ENCODE measurements around the gene ABTB2.

Gene ABTB2

DNA sequence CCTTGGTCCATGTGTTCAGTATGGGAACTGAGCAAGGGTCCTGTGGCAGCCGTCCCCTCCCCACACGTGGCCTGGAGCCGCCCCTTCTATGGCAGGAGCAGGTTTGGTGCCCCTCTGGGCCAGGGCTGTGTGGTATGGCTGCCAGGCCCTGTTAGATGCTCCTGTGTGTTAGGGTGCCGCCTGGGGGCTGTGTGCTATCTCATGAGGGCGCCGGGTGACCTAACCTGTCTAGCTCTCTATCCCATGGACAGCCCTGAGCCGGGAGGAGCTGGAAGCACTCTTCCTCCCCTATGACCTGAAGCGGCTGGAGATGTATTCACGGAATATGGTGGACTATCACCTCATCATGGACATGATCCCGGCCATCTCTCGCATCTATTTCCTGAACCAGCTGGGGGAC is 217.7 kb downstream of the ABTB2 start:
- DNase-seq, result no peak

DNA sequence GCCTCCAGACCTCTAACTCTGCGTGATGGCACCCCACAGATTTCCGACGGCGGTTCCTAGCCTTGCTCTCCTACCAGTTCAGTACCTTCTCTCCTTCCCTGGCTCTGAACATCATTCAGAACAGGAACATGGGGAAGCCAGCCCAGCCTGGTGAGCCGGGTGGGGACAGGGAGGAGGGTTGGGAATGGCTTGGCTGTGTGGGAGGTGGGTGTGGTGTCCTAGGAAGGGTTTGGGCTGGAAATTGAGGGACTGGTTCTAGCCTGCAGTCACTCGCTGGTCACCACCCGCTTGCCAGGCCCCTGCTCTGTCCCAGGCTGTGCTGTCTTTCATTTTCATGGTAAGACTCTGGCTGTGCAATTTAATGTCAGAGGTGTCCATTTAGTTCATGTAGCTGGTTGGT is 218.5 kb downstream of the ABTB2 start:
- no peak for DNase-seq

GRCh38 chr11:34136420-34136819 is 221.4 kb downstream of the ABTB2 start:
- DNase-seq, result no peak

GRCh38 chr11:34135439-34135838 is 222.4 kb downstream of the ABTB2 start:
- DNase-seq, result no peak

GRCh38 chr11:34134765-34135164 is 223.0 kb downstream of the ABTB2 start:
- DNase-seq, result no peak

DNA sequence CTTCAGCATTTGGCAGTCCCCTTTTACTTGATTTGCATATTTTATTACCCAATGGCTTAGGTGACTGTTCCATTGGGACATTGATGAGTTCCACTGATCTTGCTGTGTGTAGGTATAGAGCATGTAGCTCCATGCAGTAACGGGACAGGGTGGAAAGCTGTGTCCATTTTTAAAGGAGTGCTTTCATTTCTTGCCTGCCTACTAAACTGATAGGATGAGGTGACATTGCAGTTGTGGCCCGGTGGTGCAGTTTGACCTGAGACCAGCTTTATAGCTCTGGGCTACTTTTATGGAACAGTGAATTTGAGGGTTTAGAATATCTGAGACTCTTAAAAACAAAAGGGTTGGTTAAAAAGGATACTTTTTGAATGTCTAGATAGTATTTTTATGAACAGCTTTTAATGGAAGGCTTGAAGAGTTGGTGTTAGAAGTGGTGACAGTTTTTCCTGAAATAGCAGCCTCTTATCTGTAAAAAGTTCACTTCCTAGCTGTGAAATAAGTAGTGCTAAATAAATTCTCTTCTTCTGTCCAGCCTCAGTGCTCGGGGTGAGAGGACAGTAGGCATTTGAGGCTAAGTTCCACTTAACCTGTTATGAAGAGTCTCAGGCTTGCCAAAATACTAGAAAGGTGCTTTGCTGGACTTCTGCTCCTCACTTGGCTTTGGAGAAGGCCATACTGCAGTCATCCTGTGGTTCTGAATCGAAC is 225.4 kb downstream of the ABTB2 start:
- no peak for DNase-seq

- no peak for DNase-seq
These were observed 229.0 kb downstream of the ABTB2 start for GRCh38 chr11:34128824-34129223.

GRCh38 chr11:34126959-34127848 is 230.6 kb downstream of the ABTB2 start:
- DNase-seq, result no peak

DNA sequence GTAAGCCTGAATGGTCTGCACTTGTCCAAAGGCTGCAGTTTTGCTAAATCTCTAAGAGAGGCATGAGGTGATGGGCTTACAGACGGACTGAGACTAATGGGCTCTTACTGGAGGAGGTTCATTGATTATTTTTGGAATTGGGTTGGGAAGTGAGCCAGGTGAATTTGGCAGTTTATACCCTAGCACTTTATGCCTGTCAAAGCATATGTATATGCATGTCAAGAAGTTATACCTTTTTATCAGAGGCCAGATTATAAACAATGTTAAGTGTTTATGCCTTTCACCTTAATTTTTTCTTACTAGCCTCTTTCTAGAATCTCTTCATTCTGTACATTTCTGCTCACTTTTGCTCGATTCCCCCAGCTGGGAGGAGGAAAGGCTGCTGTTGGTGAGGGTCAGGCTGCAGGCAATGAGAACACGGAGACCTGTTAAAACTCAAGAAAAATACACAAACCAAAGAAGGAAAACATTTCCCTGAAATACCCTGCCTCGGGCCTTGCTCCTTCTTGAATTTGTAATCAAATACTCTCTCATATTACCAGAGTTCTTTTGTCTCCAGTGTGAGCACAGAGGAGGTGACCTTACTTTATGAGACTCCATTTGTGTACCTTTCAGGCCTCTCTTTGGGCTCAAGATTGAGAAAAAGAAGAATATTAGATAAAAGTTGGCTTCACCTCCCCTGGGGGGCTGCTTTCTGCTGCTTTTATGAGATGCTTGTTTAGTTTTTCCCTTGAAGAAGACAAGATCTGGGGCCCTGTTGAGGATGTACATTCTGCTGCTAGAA is 232.7 kb downstream of the ABTB2 start:
- DNase-seq, result no peak

DNA sequence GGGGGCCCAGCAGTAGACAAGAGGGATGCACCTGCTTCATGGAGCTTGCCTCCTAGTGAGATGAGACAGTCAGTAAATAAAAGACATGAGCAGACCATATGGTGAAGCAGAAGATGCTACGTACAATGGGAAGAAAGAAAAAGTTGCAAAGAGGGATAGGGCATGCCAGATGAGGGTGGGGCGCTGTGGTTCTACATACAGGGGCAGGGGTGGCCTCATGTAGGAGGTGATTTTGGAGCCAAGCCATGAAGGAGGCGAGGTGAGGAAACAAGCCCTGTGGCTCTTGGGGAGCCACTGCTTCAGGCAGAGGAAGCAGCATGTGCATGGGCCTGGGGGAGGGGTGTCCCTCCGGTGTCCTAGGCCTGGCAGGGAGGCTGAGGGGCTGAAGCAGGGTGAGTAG is 237.2 kb downstream of the ABTB2 start:
- DNase-seq, result no peak

DNA sequence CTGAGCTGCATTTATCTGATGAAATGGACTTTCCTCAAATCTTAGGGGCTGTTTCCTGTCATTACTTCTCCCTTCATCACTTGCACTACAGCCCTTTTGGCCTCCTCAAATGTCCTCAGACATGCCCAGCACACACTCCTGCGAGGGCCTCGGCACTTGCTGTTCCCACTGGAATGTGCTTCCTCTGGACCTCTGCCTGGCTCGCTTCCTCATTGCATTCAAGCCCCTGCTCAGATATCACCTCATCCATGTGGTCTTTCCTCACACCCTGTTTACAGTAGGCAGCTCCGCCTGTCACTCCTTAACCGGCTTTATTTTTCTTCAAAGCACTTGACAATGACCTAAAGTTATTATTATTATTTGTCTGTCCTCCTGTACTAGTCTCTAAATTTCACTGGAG is 243.3 kb downstream of the ABTB2 start:
- DNase-seq, result no peak

DNA sequence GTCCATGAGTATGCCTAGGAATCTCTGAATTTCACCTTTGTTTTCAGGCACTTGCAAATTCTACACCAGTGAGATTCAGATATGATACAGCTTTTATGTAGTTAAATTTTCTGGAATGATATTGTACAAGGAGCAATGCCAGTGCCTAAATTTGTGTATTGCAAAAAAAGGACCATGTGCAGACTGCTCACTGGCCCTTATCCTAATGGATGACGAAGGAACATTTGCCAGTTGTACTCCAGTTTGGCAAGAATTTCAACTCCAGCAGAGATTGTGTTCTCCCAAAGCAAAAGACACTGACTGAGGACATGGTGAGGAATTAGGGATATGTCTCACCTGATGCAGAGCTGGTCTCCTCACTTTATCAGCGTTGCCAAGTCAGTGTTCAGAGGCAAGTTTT is 243.8 kb downstream of the ABTB2 start:
- DNase-seq, result no peak

- DNase-seq, result no peak
These were observed 246.0 kb downstream of the ABTB2 start for GRCh38 chr11:34111722-34112270.

GRCh38 chr11:34105957-34106504 is 251.8 kb downstream of the ABTB2 start:
- no peak for DNase-seq

- peak; percentile 94 to 99 for DNase-seq
These were observed 252.5 kb downstream of the ABTB2 start, which contains the start of gene NAT10 for GRCh38 chr11:34105079-34105956. Gene NAT10, plus strand, starts transcription at chr11:34105629. Its CDS starts 2,597 bp downstream, at chr11:34108226.

DNA sequence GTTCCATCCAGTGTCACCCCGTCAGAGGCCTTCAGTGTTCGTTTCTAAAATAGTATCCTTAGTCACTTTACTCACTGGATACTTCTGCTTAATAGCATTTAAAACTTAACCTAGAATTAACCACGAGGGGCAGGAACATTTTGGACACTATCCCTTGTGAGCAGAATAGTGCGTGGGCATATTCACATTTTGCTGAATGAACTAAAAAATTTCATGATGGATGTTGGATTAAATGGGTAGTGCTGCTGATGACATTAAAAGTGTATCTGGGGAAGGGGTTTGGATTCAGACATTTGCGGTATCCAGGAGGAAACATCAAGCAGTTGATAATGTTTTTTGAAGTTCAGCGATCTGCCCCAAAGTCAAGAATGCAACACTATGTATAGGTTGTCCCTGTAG is 253.1 kb downstream of the ABTB2 start:
- DNase-seq, result no peak

Measured in NCI-H2081 (cell line).